ENCODE results near the gene EFCAB11.

DNA sequence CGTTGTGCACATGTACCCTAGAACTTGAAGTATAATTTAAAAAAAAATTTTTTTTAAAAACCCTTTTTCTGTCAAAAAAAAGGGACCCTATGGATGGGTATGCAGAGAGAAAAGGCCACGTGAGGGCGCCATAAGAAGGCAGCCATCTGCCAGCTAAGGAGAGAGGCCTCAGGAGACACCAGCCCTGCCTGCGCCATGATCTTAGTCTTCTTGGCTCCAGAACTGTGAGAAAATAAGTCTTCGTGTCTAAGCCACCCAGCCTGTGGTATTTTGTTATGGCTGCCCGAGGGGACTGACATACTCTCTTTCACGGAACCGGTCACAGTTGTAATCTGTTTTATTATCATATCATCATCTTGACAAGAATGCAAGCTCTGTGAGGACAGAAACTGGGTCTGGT lies 174.8 kb downstream of the EFCAB11 start:
- TF ChIP-seq, protein P1, sequence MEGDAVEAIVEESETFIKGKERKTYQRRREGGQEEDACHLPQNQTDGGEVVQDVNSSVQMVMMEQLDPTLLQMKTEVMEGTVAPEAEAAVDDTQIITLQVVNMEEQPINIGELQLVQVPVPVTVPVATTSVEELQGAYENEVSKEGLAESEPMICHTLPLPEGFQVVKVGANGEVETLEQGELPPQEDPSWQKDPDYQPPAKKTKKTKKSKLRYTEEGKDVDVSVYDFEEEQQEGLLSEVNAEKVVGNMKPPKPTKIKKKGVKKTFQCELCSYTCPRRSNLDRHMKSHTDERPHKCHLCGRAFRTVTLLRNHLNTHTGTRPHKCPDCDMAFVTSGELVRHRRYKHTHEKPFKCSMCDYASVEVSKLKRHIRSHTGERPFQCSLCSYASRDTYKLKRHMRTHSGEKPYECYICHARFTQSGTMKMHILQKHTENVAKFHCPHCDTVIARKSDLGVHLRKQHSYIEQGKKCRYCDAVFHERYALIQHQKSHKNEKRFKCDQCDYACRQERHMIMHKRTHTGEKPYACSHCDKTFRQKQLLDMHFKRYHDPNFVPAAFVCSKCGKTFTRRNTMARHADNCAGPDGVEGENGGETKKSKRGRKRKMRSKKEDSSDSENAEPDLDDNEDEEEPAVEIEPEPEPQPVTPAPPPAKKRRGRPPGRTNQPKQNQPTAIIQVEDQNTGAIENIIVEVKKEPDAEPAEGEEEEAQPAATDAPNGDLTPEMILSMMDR (conservative IDR thresholded peaks at IDR 0.05; ENCODE audit: low read length) = no peak
- TF ChIP-seq EZH2phosphoT487 (IDR thresholded peaks at IDR 0.05; ENCODE audit: borderline replicate concordance) = no peak
